H4 (cell line): Measurements from ENCODE around the gene OR52R1. TPM values are rescaled to one million over a fixed set of nuclear protein-coding genes. Genes with fewer than 3 reads are reported as not detected.
"Not testable (repeated sequence)": the region's sequence is repeated elsewhere in the genome, so short reads cannot be mapped to it uniquely, and the experiment has no call there.

Experiments
- DNase-seq: peaks from one replicate; pipeline ENCODE4 v3.0.0-alpha.2; 2015; ENCODE audit warnings: low spot score
- total RNA-seq: library from RNA; depleted of rRNA; stranded (reverse); fragments of >200 nt; shearing (Covaris generic); gene quantifications from 2 replicates; pipeline ENCODE4 v1.2.3, GENCODE V29; 2014; rRNA removed

Gene OR52R1
- total RNA-seq: not detected in 2 replicates

DNA sequence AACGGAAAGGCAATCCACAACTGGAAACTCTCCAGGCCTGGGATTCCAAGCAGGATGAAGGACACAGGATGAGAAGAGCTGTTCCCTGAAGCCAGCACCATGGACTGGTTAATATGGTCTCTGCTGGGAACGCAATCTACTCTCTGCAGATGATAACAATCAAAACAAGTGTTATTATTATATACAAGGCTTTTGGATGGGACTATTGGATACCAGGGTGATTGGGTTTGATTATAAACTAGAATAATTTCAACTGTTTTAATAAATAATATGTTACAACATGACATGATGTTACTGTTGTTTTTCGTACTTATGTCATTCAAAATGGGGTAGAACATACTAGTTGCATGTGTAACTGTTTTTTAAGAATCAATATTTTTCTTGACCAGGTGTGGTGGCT, at the start of gene OR52R1:
OR52R1 (minus strand) TSS at position 101 of the 400 bp plus-strand sequence; CDS start at position 101, 0 bp downstream.
- no peak for DNase-seq

DNA sequence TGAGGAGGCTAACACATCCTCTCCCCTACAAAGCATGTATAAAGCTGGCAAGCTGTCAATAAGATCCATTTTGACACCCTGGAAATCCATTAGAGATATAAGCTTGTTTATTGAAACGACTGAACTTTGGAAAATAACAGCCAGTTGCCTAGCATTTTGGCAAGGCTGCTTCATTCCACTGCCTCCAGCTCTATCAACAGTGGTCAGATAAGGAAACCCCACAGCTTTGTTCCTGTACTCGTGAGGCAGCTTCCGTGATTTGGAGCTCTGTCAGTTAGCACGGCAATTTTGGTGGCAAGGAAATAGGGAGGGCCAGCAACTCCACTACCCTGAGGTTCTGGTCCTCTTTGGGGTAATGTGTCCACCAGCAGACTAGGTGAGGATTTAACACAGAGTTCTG, 46.9 kb upstream of the OR52R1 start:
- peak; percentile 81 for DNase-seq

DNA sequence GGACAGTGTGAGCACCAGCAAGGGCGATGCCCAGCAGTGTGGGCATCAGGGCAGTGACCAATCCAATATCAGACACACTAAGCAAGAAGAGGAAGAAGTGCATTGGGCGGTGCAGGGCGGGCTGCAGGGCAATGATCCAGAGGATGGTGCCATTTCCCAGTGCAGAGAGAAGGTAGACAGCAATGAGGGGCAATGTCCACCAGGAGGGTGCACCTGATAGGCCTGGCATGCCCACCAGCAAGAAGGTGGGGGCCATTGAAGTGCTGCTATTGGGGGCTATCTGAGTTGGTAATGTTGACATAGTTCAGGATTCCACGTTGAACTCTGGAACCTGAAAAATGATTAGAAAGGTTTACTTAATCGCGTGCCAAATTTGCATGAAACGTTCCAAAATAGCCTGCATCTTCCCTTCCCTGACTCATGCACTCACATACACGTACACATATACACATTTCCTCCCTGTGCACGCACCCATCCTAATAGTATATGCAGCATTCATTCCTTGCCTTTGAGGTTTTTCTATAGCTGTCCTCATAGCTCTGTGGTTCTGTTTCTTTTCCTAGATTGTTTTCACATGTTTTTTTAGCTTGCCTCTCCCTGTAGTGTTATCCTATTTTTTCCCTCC, 44.8 kb upstream of the OR52R1 start, which contains the start of gene OR51S1:
OR51S1 (minus strand) TSS at position 301 of the 625 bp plus-strand sequence; CDS start at position 301, 0 bp downstream.
- DNase-seq: peak; percentile 30

DNA sequence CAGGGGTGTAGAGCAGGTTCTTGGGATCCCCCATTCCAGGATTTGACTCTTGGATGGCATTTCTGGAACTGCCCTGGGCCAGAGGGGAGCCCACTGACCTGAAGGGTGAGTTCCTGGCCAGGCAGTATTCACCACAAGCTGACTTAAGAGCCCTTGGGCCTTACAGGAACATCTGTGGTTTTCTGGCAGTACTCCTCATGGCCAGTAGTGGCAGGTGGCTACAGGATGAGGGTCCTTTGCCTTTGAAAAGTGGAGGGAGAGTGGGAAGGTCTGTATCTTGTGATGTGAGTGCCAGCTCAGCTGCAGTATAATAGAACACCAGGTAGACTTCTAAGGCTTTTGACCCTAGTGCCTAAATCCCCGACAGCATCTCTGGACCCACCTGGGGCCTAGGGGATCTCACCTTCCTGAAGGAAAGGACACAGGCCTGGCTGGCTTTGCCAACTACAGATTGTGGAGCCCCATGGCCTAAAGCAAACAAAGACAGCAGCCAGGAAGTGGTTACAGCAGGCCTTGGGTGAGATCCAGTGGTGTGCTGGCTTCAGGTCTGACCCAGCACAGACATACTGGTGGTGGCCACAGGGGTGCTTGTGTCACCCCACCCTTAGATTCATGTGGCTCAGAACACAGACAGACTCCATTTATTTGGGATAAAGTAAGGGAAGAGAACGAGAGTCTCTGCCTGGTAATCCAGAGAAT, 35.8 kb upstream of the OR52R1 start:
- peak; percentile 67 for DNase-seq

DNA sequence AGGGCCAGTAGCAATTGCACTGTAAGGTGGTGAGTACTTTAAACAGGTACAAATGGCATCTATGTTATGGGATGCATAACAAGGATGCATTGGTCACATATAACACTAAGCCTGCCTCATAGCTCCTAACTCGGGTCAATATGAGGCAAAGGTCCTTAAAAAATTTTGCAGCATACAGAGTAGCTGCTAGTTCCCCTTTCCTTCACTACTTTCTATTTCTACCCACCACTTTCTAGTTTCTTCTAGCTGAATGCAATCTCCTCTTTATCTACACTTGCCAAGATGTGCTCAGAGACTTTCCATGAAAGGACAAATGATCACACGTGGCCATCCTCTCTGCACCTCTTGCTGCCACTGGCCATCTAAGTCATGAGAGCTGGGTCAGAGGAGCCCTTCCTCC, 26.7 kb upstream of the OR52R1 start:
- no peak for DNase-seq

DNA sequence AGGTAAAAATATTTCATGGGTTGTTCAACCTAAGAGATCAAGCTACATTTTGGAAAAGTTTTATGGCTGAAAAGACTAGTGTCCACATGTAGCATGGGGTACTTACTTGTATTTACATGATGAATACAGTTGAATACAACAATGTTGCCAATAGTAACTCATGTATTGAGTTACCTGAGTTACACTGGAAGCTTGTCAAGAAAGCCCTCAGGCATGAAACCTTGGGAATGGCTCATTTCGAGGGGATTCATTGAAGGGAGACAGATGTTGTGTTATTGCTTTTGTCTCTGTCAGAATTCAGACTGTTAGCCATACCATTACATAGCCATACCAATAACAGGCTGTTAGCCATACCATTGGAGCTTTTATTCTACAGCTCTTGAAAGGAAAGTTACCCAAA, 26.2 kb upstream of the OR52R1 start:
- DNase-seq: no peak

DNA sequence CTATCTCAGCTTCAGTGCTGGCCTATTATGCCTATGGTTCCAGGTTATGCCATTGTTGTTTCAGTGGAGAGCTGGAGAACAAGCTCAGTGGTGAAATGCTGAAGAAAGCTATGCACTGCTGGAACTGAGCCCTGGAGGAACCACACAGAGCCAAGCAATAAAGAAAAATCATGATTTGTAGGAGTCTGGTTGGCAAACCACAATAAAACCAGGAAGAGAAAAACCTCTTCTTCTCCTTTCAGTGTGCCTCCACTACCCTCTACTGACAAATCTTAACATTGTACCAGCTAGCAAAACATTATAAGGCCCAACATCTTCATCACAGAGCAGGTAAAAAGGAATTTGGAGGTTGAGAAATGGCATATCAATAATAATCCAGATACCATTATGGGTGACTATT, 22.2 kb upstream of the OR52R1 start:
- no peak for DNase-seq

DNA sequence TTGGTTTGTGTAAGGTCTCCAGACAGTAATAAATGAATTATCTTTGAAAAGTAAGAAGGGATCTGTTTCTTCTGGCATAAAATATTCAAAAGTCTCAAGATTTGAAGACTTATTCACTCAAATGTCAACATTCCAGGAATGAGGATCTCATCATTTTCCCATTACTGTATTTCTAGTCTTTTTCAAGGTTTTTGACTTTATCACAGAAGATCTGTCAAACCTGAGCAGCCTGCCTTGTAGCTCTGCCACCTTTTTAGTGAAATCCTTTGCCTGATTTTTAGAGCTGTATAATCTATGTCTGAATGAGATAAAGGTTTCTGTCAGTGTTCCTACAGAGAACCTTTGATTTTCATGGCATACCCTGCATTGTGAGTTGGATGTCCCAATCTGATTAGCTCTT, 21.0 kb upstream of the OR52R1 start:
- DNase-seq: no peak

DNA sequence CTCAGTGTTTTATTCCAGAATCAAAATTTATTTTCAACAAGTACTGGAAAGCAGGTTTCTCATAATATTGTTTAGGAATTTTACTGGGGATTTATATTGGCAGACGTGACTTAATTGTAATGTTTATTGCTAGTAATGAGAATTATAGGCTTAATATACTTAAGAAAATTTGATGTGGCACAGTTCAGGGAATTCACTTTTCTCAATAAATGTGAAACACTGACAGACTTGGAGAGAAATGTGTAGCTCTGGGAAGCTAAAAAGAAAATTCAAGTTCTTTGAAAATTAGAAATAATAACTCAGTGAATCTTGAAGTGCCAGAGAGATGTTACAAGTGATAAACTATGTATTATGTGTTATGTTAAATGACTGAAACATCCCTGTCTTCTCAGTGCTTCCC, 16.8 kb upstream of the OR52R1 start, which contains the start of gene OR51F2:
OR51F2 (plus strand) TSS at position 301 of the 400 bp plus-strand sequence. CDS start 101 bp downstream, outside the sequence.
- no peak for DNase-seq

DNA sequence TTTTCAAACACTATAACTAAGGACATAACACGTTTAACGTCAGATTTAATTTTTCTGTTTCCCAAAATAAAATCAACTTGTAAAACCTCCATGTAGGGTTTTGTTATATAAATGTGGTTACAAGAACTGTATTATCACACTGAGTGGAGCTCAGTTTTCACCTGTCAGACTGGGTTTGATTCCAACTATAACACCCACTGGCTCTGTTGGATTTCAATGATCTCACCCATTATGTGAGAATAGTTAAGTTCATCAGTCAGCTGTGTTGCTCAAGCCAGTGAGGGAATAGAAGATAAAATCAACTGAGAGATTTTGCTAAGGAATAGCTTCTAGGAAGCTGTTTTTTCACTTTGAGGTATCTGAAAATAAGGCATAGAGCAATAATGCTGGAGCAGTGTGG, 5.1 kb upstream of the OR52R1 start:
- no peak for DNase-seq

DNA sequence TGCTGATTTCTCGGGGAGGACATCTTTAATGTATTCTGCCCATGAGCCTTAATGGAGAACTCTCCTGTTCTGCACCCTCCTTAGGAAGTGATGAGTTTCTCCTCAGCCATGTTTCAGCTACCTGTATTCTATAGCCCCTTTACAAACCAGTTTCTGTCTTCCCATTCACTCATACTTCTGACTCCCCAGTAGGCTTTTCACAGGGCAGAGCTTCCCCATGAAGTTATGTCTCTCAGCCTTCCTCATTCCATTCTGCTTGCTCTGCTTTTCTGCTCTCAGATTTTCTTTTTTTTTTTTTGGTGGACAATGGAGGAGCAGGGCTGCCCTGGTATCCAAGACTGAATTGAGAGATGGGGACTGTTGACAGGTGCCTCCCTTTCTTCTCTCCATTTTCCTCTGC, 4.3 kb upstream of the OR52R1 start:
- DNase-seq: no peak

DNA sequence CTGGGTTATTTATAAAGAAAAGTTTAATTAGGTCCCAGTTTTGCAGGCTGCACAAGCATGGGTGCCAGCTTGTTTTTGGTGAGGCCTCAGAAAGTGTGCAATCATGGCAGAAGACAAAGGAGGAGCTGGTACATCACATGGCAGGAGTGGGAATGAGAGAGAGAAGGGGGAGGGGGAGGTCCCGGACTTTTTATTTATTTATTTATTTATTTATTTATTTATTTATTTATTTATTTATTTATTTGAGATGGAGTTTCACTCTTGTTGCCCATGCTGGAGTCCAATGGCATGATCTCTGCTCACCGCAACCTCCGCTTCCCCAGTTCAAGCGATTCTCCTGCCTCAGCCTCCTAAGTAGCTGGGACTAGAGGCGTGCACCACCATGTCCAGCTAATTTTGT, 2.9 kb downstream of the OR52R1 start:
- not testable (repeated sequence) for DNase-seq

DNA sequence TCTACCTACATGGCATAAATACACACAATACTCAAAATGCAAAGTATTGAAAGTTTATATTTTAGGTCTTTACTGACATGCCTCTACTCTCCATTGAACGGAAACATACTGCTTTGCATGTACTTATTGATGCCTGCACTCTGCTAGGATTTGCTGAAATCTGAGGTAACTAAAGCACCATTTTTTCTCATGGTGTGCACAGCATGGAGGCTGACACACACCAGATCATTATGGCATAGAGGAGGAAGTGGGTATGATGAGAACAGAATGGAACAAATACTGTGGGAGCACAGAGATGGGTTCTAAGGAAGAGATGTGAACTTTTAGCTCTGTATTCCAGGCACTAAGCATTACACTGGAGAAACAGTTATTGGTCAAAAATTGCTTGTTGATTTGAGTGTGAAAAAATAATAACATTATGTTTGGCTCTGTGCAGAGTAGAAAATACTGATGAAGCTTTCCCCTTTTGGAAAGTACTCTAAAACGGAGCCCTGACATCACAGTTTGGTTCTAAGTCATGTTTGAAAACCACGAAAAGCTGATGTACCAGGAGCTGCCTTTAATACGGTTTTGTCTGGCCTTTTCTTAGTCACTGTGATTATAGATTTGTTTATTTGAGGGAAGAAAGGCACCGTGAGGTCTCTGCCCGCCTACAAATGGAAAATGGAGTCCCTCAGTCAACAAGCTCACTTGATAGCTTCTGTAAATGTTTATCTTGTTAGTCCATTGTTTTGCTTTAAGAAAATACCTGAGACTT, 5.6 kb downstream of the OR52R1 start:
- DNase-seq: peak; percentile 28

DNA sequence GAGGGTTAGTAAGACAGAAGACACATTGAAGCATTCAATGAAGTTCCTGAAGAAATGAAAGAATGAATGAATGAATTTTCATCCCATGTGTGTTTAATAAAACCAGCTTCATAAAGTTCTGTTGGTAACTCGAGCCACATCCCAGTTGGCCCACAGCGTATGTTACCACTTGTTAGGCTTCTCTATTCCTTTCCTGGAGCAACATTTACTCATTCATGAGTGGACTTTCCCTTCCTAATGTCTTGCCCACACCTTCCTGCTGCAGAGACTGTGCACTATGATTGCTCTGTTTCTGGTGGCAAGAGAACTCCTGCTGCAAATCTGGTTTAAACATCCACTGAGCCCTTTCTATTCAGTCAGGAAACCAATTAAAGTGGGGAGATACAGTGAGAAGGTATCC, 7.0 kb downstream of the OR52R1 start:
- no peak for DNase-seq

DNA sequence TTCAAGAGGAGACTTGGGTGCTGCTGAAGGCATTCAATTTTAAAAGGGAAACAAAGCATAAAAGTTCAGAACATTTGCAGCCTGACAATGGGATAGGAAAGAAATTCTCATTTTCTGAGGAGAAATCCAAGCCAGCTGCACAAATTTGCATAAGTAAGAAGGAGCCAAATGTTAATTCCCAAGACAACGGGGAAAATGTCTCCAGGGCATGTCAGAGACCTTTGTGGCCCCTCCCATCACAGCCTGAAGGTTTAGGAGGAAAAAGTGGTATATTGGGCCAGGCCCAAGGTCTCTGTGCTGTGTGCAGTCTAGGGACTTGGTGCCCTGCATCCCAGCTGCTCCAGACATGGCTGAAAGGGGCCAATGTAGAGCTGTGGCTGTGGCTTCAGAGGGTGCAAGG, 21.7 kb downstream of the OR52R1 start:
- DNase-seq: no peak

DNA sequence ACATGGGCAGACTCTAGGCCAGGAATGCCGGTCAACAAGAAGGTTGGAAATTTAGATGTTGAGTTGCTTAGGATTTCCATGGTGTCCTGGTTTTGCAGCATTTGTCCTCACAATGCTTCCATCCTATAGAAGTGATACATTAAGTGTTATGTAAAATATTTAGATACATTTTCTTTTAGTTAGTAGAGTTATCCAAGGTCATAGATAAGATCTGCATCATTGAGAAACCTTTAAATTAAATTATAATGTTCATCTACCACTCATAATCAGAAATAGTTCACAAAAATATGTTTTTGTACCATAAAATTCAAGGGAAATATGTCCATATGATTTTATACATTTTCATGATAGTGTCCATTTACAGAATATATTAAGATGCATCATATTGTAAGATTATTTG, 34.3 kb downstream of the OR52R1 start, which contains the start of gene OR51F1:
OR51F1 (minus strand) TSS at position 101 of the 400 bp plus-strand sequence; CDS start at position 101, 0 bp downstream.
- DNase-seq: no peak

DNA sequence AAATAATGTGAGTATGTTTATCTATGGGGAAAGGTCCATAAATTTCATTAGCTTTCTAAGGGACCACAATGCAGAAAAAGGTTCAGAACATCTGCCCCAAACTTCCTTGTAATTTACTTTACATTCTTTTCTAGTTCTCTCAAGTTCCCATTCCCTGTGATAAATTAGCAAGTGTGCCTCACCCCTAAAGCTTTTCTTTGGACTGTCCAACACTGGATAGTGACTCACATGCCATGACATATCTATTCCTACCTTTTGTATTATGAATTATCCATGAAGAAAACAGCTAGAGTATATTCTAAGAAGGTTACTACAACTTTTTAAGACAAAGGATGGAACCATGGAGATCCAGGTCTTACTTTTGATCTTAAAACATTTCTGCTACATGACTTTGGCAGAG, 36.1 kb downstream of the OR52R1 start:
- no peak for DNase-seq

DNA sequence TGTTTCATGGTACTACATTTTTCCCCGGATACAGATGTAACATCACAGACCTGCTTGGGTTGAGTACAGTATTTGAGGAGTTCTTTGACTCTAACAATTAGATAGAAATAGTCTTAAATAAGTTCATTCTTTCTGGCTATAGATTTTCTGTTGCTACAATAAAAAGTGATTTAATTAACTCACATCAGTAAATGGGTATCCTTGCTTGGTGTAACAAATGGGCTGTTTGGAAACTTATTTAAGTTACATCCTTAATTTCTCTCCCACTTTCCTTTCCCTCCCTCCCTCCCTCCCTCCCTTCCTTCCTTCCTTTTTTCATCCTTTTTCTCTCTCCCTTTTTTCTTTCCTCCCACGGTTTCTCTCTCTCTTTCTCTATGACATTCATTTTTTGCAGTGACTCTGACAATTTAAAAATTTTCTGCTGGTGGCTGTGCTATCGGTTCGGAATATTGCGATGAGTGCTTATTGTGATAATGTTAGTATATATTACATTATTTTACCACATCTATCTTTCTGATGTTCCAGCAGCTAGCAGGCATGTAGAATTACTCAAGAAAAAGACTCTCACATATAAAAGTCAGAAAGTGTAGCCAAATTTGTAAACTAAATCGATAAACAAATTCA, 37.6 kb downstream of the OR52R1 start:
- DNase-seq: no peak

DNA sequence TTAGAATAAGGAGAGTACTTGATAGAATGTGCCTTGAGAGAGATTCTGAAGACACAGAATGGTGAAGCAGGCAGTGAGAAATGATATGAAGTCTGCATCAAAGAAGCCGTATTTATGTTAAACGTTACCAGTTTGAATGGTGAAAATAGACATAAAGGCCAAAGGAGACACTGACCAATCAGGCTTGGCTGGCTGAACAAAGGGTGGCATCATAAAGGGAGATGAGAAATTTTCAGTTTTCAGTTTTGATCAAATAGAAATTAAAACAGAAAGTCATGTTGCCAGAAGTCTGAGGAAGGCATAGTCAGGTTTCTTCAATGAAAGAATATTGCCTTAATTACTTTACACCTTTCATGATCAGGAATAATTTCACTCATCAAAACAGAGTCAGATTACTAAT, 41.1 kb downstream of the OR52R1 start:
- no peak for DNase-seq
